EL (cell line): Measurements from ENCODE around the gene RNU1-4.
"Not testable (repeated sequence)": the region's sequence is repeated elsewhere in the genome, so short reads cannot be mapped to it uniquely, and the experiment has no call there.

Experiments
- DNase-seq: peaks from one replicate; pipeline ENCODE4 v3.0.0-alpha.2; 2016

The RNU1-4 gene

GRCh38 chr1:16709659-16710087, 30.6 kb upstream of the RNU1-4 start:
- not testable (repeated sequence) for DNase-seq

GRCh38 chr1:16710618-16711017, 29.7 kb upstream of the RNU1-4 start:
- DNase-seq, result not testable (repeated sequence)

GRCh38 chr1:16712131-16712530, 28.2 kb upstream of the RNU1-4 start:
- not testable (repeated sequence) for DNase-seq

- not testable (repeated sequence) for DNase-seq
Observed at GRCh38 chr1:16712582-16712981, 27.7 kb upstream of the RNU1-4 start.

GRCh38 chr1:16712984-16713383, 27.3 kb upstream of the RNU1-4 start:
- not testable (repeated sequence) for DNase-seq

GRCh38 chr1:16713480-16713879, 26.8 kb upstream of the RNU1-4 start:
- DNase-seq, result not testable (repeated sequence)

- DNase-seq, result peak; percentile 13
Observed at GRCh38 chr1:16716691-16717335, 23.5 kb upstream of the RNU1-4 start.

GRCh38 chr1:16717336-16718098, 22.8 kb upstream of the RNU1-4 start:
- peak; percentile 20 for DNase-seq

GRCh38 chr1:16718099-16718907, 22.0 kb upstream of the RNU1-4 start:
- DNase-seq, result not testable (repeated sequence)

GRCh38 chr1:16718908-16719533, 21.3 kb upstream of the RNU1-4 start:
- peak; percentile 6 for DNase-seq

- DNase-seq, result no peak
Observed at GRCh38 chr1:16719571-16720350, 20.6 kb upstream of the RNU1-4 start.

GRCh38 chr1:16720351-16721223, 19.7 kb upstream of the RNU1-4 start:
- DNase-seq, result peak; percentile 8

GRCh38 chr1:16721871-16722641, 18.3 kb upstream of the RNU1-4 start:
- DNase-seq, result peak; percentile 2

- DNase-seq, result peak; percentile 8
Observed at GRCh38 chr1:16724718-16725438, 15.4 kb upstream of the RNU1-4 start.

- peak; percentile 7 for DNase-seq
Observed at GRCh38 chr1:16725439-16726245, 14.7 kb upstream of the RNU1-4 start.

GRCh38 chr1:16727190-16728111, 12.9 kb upstream of the RNU1-4 start:
- peak; percentile 75 for DNase-seq

- DNase-seq, result peak; percentile 1
Observed at GRCh38 chr1:16728243-16728949, 11.9 kb upstream of the RNU1-4 start.
